Globus pallidus (tissue), 1 donor: Measurements from ENCODE around the gene GPR158.

Experiments
- DNase-seq: peaks from one replicate; pipeline ENCODE4 v3.0.0-alpha.2; 2015; ENCODE audit warnings: low spot score

The GPR158 gene

DNA sequence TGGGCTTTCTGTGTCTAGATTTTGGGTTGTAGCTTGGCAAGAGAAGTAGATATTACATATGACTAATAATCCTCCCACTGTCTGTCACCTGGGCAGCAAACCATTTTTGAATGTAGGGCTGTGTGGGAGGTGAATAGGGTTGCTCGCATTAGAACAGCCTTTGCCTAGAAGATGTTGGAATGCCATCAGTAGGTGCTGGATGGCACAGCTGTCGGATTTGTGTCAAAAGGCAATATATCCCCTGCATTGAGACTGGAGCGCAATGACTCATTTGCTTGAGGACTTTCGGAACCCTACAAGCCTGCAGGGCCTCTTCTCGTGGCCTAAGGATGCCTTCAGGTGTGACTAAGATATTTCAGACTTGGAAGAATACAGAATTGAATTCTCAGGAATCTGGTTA, 323.8 kb downstream of the GPR158 start:
- DNase-seq: no peak

DNA sequence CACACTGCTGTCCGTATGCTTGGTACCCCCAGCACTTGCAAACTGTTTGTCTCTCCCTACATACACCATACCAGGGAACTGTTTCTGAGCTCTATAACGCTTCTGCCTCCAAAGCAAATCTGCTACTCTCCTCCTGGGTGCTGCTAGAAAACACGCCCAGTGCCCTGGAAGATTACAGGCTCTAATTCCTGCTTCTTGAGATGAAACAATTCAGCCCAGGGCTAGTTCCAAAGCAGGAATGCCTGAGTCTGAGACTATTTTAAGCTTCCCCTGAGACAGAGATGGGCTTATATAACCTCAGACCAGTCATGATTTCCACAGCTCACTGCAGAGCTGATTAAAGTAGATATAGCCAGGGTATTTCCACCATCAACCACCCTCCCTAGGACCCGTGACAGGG, 327.1 kb downstream of the GPR158 start:
- DNase-seq: no peak

GRCh38 chr10:25502453-25502852, 327.7 kb downstream of the GPR158 start:
- no peak for DNase-seq

DNA sequence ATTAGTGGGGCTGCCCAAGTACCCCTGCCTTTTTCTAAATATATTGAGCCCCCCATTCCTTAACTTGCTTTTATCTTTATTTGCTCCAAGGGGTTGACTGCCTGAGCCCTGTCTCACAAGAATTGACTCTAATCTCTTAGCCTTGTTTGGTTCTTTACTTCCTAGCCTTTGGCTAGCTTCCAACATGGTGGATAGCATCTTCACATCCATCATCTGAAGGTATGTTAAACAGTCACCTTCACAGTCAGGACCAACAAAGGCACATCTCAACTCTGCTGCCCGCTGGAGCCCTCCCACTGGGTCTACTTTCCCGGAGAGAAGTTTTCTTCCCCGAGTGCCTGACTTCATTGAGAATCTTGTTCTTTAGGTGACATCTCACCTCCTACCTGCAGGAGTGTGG, 329.5 kb downstream of the GPR158 start:
- DNase-seq: no peak

DNA sequence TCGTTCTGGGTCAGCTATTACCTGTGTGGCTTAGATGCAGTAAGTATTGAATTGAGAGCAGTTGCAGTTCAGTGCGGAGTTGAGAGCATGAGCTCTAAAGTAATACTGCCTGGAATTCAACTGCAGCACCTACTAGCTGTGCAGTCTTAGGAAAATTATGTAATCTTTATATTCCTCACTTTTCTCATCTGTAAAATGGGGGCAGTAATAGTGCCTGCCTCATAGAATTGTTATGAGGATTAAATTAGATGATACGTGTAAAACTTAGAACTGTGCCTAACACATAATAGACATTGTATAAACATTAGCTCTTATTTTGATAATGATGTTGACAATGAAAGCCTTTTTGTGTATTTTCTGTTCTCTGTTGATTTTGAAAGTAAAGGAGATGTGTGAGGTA, 330.0 kb downstream of the GPR158 start:
- no peak for DNase-seq

- DNase-seq: no peak
Measured at GRCh38 chr10:25505466-25505865, 330.7 kb downstream of the GPR158 start.

- DNase-seq: no peak
Measured at GRCh38 chr10:25506821-25507335, 332.1 kb downstream of the GPR158 start.

DNA sequence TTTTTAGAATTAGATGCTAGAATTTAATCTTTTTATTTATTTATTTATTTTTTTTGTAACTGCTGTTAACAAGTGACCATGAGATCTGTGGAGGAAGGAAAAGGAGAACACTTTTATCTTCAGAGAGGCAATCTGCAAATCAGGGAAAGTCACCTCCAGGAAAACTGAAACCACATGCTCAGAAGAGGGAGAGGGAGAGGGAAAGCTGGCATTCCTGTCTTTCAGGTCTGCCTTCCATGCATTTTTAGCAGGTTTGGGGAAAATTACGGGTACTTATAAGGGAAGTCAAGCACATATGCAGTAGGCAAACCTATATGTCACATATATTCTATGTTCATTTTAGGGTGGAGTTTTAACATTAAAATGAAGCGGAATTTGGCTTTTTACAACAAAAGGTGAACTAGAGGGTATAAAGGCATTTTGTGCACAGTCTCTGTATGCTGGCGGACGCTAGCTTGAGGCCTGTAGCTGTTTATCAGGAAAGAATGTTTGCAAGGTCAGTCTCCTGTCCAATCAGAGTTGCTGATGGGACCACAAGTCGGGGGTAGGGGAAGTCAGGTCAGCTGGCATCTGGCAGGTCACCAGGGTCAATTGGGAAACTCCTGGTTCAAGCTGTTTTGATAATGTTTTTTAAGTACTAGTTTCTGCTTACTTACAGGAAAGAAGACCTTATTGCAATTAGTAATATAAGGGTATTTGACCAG, 333.5 kb downstream of the GPR158 start:
- no peak for DNase-seq

GRCh38 chr10:25509151-25509550, 334.4 kb downstream of the GPR158 start:
- no peak for DNase-seq

DNA sequence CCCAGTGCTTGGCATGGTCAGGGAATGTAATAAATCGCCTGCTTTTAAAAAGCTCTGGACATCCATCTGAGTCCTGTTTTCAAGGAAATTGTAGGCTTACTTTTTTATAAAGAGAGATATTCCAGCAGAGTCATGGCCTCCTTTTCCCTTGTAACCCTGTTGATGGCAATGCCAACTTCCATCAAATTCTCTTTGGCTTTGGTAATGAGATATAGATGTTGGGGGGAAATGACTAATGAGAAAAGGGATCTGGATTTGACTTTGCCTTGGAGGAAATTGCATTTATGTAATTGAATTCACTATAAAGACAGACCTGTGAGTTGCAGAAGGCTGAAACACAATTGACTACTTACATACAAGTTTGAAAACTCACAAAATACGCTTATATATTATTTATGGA, 347.5 kb downstream of the GPR158 start:
- DNase-seq: no peak

- no peak for DNase-seq
Measured at GRCh38 chr10:25522946-25523608, 348.3 kb downstream of the GPR158 start.

DNA sequence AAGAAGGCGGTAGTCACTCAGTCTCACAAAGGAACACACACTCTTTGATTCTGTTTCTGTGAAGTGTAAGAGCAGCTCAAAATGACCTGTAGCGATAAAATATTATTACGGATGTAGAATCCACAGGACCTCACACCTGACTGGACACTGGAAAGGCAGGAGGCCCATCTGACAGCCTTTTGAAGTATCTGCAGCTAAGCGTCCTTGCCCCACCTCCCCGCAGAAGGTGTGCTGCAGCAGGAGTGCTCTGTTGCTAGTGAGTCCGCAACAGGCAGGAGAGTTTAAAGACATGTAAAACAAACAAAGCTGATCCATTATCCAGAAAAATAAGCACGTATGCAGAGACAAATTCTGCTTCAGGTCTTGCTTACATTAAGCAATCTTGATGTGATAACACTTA, 355.5 kb downstream of the GPR158 start:
- no peak for DNase-seq

GRCh38 chr10:25531457-25532061, 356.8 kb downstream of the GPR158 start:
- no peak for DNase-seq

- DNase-seq: no peak
Measured at GRCh38 chr10:25532213-25532612, 357.4 kb downstream of the GPR158 start.

- no peak for DNase-seq
Measured at GRCh38 chr10:25536027-25536426, 361.2 kb downstream of the GPR158 start.

- peak; percentile 29 for DNase-seq
Measured at GRCh38 chr10:25547382-25547781, 372.6 kb downstream of the GPR158 start.

DNA sequence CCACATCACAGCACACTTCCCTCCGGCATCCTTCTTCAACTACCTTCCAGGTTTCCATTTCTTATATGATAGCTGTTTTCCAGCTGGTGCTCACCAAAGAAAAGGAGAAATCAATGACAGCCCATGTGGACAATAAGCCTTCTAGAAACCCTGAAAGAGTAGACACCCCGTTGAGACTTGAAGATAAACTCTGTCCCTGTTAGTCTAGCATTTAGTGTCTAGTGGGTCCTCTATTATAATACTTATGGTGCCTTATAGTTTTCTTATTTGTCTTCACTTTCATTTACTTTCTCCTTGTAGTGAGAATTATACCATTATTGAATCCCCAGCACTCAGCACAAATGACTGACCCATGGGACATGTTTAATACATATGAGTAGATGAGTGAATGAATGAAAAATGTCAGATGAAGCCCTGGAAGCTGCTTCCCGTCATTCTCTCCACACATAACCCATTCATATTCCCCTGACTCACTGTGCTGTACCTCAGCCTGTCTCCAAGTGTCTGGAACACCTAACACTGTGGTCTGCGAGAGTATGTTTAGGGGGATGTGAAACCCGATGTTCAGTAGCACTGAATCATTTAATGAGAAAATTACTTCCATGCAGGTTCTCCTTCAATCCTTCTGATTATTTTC, 377.6 kb downstream of the GPR158 start:
- DNase-seq: no peak

GRCh38 chr10:25555865-25556264, 381.1 kb downstream of the GPR158 start:
- no peak for DNase-seq

DNA sequence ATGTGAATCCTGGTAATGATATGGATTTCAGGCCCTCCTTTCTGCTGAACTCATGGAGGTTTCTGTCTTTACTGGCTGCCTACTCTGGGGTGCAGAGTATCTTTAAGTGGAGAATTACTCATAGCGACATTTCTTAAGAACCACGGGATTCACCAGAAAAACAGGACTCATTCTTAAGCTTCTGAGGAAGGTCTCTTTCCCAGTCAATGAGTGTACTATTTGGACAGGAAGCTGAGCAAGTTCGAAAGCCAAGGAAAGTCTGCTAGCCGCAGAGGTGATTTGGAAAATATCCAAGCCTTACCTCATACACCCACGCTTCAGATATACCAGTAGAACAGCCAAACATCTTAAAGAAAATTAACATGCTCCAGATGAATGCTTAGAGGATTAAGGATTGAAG, 381.7 kb downstream of the GPR158 start:
- DNase-seq: no peak

DNA sequence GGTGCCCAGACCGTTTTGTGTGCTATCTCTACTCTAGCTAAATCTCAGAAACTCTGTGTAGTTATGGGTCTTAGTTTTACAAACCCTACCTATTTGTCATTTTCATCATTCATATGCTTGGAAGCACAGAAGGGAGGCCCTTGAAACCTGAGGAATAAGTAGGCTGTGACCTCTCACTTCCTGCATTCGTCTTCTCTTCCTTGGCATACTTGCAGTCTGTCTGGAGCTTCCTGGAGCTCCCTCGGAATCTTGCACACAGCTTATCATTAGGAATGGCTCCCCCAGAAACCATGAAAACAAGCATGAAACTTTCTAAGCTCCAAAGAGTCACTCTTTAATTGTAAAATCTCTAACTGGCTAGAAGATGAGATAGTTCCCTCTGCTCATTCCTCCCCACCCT, 382.3 kb downstream of the GPR158 start:
- DNase-seq: no peak

GRCh38 chr10:25561758-25562157, 387.0 kb downstream of the GPR158 start:
- no peak for DNase-seq

- no peak for DNase-seq
Measured at GRCh38 chr10:25562547-25562946, 387.7 kb downstream of the GPR158 start.

- no peak for DNase-seq
Measured at GRCh38 chr10:25564351-25564750, 389.6 kb downstream of the GPR158 start.
